ENCODE data around the gene GRID1.

Gene GRID1

DNA sequence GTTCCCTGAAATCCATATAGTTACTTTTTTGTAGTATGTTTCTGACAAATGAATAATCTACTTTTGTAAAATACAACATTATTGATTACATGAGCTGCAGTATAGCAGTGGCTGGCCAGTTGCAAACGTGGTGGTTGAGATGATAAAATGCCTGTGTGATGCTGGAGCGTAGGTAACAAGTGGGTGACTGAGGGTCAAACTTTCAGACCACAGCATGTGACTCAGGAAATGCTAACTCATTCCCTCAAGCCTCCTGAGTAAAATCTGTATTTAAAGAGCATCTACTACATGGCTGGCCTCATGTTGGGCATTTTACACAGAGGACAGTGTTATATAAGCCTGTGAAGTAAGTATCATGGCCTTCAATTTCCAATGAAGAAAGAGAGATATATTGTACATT, 585.2 kb downstream of the GRID1 start:
- Histone ChIP-seq H3K4me1 (ENCODE audit: insufficient read depth, low read length, severe bottlenecking) (no peaks in the 10 kb centered on the region), H3K9ac (ENCODE audit: low read length) (no peak overlapping the region), H2AFZ (ENCODE audit: low read length) (no peak overlapping the region), H3K4me3 (ENCODE audit: low read depth, low read length, poor library complexity, severe bottlenecking) (no peak overlapping the region), H3K36me3 (ENCODE audit: insufficient read depth, low read length) (no peaks in the 10 kb centered on the region), H3K4me2 (ENCODE audit: low read length) (no peak overlapping the region), H3F3A (ENCODE audit: insufficient read depth, low read length) (no peaks in the 10 kb centered on the region), H3K79me2 (ENCODE audit: insufficient read depth, low read length) (no peaks in the 10 kb centered on the region), H3K9me2 (ENCODE audit: low read depth, low read length) (no peaks in the 10 kb centered on the region), H3K27ac (ENCODE audit: low read depth, low read length, poor library complexity, severe bottlenecking) (no peak overlapping the region), H3K9me3 (ENCODE audit: low read length) (no peaks in the 10 kb centered on the region), H4K20me1 (ENCODE audit: insufficient read depth, low read length) (no peaks in the 10 kb centered on the region), H3K27me3 (ENCODE audit: insufficient read depth, low read length) (no peaks in the 10 kb centered on the region)
- TF ChIP-seq, protein P1, sequence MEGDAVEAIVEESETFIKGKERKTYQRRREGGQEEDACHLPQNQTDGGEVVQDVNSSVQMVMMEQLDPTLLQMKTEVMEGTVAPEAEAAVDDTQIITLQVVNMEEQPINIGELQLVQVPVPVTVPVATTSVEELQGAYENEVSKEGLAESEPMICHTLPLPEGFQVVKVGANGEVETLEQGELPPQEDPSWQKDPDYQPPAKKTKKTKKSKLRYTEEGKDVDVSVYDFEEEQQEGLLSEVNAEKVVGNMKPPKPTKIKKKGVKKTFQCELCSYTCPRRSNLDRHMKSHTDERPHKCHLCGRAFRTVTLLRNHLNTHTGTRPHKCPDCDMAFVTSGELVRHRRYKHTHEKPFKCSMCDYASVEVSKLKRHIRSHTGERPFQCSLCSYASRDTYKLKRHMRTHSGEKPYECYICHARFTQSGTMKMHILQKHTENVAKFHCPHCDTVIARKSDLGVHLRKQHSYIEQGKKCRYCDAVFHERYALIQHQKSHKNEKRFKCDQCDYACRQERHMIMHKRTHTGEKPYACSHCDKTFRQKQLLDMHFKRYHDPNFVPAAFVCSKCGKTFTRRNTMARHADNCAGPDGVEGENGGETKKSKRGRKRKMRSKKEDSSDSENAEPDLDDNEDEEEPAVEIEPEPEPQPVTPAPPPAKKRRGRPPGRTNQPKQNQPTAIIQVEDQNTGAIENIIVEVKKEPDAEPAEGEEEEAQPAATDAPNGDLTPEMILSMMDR (IDR thresholded peaks at IDR 0.05; ENCODE audit: low read length): no peak
- no peak for TF ChIP-seq EZH2 (IDR thresholded peaks at IDR 0.05; ENCODE audit: borderline replicate concordance, low read length)

DNA sequence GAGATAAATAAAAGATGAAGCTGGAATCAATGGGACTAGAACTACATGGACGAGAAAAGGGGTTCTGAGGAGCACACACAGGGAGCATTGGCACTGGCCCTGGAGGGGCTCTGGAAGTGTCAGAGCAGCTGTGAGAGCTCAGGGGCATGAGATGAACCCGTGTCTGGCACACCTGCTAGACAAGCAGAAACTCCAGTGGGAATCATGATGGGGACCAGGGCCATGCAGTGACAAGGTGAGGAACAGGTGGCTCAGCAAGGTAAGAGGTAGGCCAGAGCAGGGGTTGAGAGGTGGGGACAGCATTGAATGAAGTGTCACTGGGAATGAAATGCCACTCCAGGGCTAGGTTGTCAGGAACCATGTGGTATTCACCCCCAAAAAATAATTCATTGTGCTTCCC, 588.5 kb downstream of the GRID1 start:
- no peaks in the 10 kb centered on the region for H3K36me3 ChIP-seq (ENCODE audit: insufficient read depth, low read length)
- H3K9me2 ChIP-seq (ENCODE audit: low read depth, low read length): no peaks in the 10 kb centered on the region
- H3K79me2 ChIP-seq (ENCODE audit: insufficient read depth, low read length): no peaks in the 10 kb centered on the region
- no peaks in the 10 kb centered on the region for H3K9me3 ChIP-seq (ENCODE audit: low read length)
- H3K27ac ChIP-seq (ENCODE audit: low read depth, low read length, poor library complexity, severe bottlenecking): no peak overlapping the region
- H2AFZ ChIP-seq (ENCODE audit: low read length): no peak overlapping the region
- no peaks in the 10 kb centered on the region for H3F3A ChIP-seq (ENCODE audit: insufficient read depth, low read length)
- H3K4me1 ChIP-seq (ENCODE audit: insufficient read depth, low read length, severe bottlenecking): no peaks in the 10 kb centered on the region
- H3K9ac ChIP-seq (ENCODE audit: low read length): no peak overlapping the region
- H3K4me2 ChIP-seq (ENCODE audit: low read length): no peak overlapping the region
- no peaks in the 10 kb centered on the region for H4K20me1 ChIP-seq (ENCODE audit: insufficient read depth, low read length)
- H3K4me3 ChIP-seq (ENCODE audit: low read depth, low read length, poor library complexity, severe bottlenecking): no peak overlapping the region
- TF ChIP-seq, protein P1 (IDR thresholded peaks at IDR 0.05; ENCODE audit: low read length): no peak
- TF ChIP-seq EZH2 (IDR thresholded peaks at IDR 0.05; ENCODE audit: borderline replicate concordance, low read length): no peak
- H3K27me3 ChIP-seq (ENCODE audit: insufficient read depth, low read length): no peaks in the 10 kb centered on the region

DNA sequence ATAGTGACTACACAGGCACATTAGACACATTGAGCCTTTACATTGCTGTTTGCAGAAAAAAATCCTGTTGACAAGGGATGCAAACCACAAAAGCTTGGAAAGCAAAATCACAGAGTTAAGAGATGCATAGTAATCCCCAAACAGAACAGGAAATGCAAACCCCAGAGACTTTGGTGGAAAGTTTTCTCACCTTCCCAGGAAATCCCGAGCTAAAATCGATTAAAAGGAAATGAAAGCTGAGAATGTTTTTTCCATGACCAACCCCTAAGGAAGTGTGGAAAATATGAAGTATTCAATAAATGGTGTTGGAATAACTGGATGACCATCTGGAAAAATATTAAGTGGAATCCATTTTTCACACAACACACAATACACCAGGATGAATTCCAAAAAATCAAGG, 598.7 kb downstream of the GRID1 start:
- Histone ChIP-seq H2AFZ (ENCODE audit: low read length) (no peak overlapping the region), H3K4me3 (ENCODE audit: low read depth, low read length, poor library complexity, severe bottlenecking) (no peak overlapping the region), H3K27me3 (ENCODE audit: insufficient read depth, low read length) (no peaks in the 10 kb centered on the region), H3K4me1 (ENCODE audit: insufficient read depth, low read length, severe bottlenecking) (no peaks in the 10 kb centered on the region), H3K9me3 (ENCODE audit: low read length) (no peaks in the 10 kb centered on the region), H3K27ac (ENCODE audit: low read depth, low read length, poor library complexity, severe bottlenecking) (no peak overlapping the region), H4K20me1 (ENCODE audit: insufficient read depth, low read length) (no peaks in the 10 kb centered on the region), H3F3A (ENCODE audit: insufficient read depth, low read length) (no peaks in the 10 kb centered on the region), H3K36me3 (ENCODE audit: insufficient read depth, low read length) (no peaks in the 10 kb centered on the region), H3K79me2 (ENCODE audit: insufficient read depth, low read length) (no peaks in the 10 kb centered on the region), H3K9ac (ENCODE audit: low read length) (no peak overlapping the region), H3K9me2 (ENCODE audit: low read depth, low read length) (no peaks in the 10 kb centered on the region), H3K4me2 (ENCODE audit: low read length) (no peak overlapping the region)
- TF ChIP-seq, protein P1 (IDR thresholded peaks at IDR 0.05; ENCODE audit: low read length): no peak
- no peak for TF ChIP-seq EZH2 (IDR thresholded peaks at IDR 0.05; ENCODE audit: borderline replicate concordance, low read length)
